HG02973 (cell line): ENCODE data around the gene AADACL2.
"Not testable (repeated sequence)": the region's sequence is repeated elsewhere in the genome, so short reads cannot be mapped to it uniquely, and the experiment has no call there.

Source experiments
- ATAC-seq: cut with Tn5 transposase; IDR thresholded peaks from one replicate; pipeline ENCODE4 v1.9.1; 2021; ENCODE audit warnings: moderate library complexity; ENCODE audit not compliant: unreplicated experiment

Gene AADACL2

GRCh38 chr3:151733613-151734012 is at the start of gene AADACL2:
AADACL2 (plus strand) TSS chr3:151733927; CDS start chr3:151734036, 109 bp downstream.
- ATAC-seq = no peak

DNA sequence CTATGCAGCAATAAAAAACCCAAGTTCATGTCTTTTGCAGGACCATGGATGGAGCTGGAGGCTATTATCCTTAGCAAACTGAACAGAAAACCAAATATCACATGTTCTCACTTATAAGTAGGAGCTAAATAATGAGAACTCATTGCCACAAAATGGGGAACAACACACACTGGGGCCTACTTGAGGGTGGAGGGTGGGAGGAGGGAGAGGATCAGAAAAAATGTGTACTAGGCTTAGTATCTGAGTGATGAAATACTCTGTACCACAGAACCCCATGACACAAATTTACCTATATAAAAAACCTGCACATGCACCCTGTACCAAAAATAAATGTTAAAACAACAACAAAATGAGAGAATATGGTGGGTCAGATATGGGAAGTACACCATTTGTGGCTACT is 49.6 kb upstream of the AADACL2 start:
- no peak for ATAC-seq

GRCh38 chr3:151686257-151686656 is 47.5 kb upstream of the AADACL2 start:
- ATAC-seq = no peak

- no peak for ATAC-seq
Measured at GRCh38 chr3:151687076-151687475, 46.7 kb upstream of the AADACL2 start.

DNA sequence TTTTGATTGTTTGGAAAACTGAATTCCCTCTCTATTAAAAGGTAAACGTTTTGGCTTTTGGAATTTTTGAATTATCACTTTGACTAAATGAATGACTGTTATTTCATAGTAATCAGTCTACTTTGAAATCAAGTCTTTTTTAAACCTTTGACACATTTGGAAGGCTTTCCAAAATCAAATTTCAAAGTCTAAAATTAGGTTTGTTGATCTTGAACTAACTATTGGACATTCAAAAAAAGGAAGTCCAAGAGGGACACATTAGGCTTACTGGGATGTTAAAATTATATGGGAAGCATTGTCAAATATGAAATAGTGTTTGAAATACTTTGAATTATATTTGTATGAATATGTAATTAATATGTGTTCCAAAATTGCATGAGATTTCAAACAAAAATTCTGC is 45.2 kb upstream of the AADACL2 start:
- no peak for ATAC-seq

DNA sequence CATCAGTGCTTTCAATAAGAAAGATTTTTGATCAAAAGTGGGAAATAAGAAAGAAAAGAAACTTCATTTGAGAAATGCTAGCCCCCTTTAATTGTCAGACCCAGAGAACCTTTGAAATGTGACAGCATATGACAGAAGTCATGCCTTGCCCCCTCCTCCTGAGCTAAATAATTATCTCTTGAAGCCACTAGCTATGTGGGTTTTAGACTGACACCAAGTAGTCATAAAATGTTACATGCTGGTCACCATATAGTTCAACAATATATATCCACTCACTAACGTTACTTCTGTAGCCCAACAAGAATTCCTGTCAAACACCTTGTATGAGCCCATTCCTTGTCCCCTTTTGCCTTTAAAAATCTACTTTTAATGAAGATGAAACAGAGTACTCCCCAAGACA is 43.1 kb upstream of the AADACL2 start:
- ATAC-seq = no peak

GRCh38 chr3:151697496-151697895 is 36.2 kb upstream of the AADACL2 start:
- no peak for ATAC-seq

- ATAC-seq = no peak
Measured at GRCh38 chr3:151707216-151707615, 26.5 kb upstream of the AADACL2 start.

DNA sequence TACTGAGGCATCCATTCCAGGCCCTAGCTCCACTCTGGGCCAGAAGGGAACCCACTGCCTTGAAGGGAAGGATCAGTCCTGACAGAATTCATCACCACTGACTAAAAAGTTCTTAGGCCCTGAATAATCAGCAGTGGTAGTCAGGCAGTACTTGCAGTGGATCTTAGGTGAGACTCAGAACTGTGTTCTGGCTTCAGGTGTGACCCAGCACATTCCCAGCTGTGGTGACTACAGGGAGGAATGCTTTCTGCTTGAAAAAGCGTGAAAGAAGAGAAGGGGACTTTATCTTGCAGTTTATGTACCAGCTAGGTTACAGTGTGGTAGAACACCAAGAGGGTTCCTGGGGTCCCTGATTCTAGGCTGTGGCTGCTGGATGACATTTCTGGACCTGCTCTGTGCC is 24.9 kb upstream of the AADACL2 start:
- ATAC-seq = no peak

DNA sequence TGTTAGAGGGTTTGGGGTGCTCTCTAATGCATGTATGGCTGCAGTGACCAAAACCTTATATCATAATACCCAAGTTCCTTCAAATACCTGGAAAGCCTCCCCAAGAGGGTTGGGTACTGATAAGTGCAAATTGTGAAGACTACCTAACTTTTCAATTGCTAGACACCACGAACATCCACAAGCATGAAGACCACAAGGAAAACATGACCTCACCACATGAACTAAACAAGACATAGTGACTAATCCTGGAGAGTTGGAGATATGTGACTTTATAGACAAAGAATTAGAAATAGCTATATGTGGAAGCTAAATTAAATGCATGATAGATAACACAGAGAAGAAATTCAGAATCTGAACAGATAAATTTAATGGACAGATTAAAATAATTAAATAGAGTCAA is 23.9 kb upstream of the AADACL2 start:
- ATAC-seq = no peak

- ATAC-seq = no peak
Measured at GRCh38 chr3:151721294-151721693, 12.4 kb upstream of the AADACL2 start.

- ATAC-seq = no peak
Measured at GRCh38 chr3:151722856-151723255, 10.9 kb upstream of the AADACL2 start.

DNA sequence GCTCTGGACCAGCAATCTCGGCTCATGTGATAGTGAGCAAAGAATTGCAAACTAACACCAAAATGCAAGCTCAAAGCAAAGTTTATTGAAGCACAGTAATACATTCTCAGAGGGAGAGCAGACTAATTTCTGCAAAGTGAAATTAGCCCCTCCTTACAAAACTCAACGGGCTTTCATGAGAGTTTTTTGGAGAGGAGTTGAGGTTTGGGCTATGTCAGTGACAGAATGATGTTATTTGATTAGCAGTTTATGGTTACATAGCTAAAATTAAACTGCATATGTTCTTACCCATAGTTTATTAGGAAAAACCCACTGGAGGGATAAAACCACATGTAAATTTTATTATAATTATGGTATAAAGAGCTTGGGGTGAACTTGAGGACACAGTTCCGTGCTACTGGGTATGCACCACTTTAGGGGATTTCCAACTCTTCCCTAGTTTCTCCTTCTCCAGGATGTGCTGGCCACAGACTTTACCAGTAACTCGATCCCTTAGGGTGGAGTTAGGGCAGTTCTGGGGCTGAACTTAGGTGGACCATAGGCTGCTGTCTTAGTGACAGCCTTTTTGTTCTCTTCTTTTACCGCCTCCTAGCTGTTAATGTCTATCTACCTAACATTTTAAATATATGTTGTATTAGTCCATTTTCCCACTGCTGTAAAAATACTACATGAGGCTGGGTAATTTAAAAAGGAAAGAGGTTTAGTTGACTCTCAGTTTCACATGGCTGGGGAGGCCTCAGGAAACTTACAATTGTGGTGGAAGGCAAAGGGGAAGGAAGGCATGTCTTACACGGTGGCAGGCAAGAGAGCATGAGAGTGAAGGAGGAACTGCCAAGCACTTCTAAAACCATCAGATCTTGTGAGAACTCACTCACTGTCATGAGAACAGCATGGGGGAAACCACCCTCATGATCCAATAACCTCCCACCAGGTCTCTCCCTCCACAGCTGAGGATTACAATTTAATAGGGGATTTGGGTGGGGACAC is 8.9 kb upstream of the AADACL2 start:
- ATAC-seq = no peak

DNA sequence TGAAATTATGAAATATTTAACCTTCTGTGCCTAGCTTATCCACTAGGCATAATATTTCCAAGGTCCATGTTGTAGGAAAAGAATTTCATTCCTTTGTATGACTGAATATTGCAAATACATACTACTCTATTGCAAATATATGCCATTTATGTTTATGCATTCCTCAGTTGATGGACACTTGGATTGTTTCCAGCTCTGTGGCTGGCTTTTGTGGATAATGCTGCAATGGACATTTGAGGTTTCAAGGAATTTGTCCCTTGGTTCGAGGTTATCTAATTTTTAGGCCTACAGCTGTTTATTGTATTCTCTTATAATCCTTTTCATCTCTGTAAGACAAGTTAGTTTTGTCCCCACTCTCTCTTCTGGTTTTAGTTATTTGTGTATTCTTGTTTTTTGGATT is 7.7 kb upstream of the AADACL2 start:
- no peak for ATAC-seq

- ATAC-seq = no peak
Measured at GRCh38 chr3:151732861-151733260, 866 bp upstream of the AADACL2 start.

GRCh38 chr3:151740581-151740980 is 6.9 kb downstream of the AADACL2 start:
- no peak for ATAC-seq

DNA sequence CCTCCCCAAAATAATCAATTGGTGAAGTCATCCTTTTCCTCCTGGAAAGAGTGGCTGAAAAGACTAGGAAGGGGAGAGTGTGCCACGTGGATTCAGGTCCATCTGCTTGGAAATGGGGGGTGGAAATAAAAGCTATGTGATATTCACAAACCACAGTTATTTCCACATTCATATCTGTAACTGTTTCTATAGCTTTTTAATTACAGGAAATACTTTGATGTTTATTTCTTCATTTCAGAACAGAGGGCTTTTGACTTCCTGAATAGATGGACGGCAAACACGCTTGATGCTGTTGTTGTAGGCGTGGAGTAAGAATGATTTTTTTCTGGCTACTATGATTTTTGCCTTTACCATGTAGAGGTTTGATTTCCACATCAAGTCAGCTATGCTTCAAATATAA is 10.1 kb downstream of the AADACL2 start:
- ATAC-seq = no peak

GRCh38 chr3:151750181-151750580 is 16.5 kb downstream of the AADACL2 start:
- ATAC-seq = no peak

DNA sequence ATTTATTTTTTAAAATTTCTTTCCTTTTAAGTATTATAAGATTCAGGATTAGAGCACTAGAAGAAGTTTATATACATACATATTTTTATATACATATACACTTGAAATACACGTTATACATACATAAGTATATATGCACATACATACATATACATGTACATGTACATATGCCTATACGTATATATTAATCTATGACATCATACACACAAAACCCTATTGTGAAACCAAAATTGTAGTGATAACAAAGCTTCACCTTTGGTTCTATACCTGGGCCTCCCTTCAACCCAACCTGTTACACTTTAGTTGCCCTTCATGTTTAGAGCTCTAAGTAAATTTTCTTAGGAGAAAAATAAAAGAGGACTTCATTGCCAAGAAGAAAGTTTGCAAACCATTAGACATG is 17.0 kb downstream of the AADACL2 start:
- no peak for ATAC-seq

- ATAC-seq = no peak
Measured at GRCh38 chr3:151751161-151751560, 17.4 kb downstream of the AADACL2 start.

GRCh38 chr3:151753846-151754245 is 20.1 kb downstream of the AADACL2 start:
- ATAC-seq = no peak

DNA sequence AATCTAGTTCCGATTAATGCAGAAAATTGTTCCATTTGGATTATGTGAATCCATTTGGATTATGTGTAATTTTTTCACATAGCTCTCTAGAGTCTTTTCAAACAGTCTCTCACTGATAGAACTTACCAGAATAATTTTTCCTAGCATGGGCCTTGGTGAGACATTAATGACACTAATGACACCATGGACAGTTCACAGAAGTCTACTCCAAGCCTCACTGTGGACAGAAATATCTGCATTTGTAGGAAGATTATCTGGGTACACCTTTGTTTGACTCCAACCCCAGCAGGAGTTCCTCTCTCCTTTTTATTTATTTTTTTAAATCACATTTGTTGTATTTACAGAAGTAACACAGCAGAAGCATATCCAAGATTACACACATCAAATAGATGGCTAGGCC is 27.9 kb downstream of the AADACL2 start:
- ATAC-seq = no peak

DNA sequence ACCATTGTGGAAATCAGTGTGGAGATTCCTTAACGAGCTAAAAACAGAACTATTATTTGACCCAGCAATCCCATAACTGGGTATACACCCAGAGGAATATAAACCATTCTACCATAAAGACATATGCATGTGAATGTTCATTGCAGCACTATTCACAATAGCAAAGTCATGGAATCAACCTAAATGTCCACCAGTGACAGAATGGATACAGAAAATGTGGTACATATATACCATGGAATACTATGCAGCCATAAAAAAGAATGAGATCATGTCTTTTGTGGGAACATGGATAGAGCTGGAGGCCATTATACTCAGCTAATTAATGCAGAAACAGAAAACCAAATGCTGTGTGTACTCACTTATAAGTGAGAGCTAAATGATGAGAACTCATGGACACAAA is 31.0 kb downstream of the AADACL2 start:
- ATAC-seq = not testable (repeated sequence)
